Activated naive CD4-positive, alpha-beta T cell treated with anti-CD3 and anti-CD28 coated beads, Interleukin-2, amount 50 U/mL, for 16 hours (primary cell): Measurements from ENCODE around the gene SMARCD2.

Experiments used
- DNase-seq: peaks from one replicate; pipeline ENCODE4 v3.0.0-alpha.2; 2020

The SMARCD2 gene

GRCh38 chr17:63848834-63849689, 6.6 kb upstream of the SMARCD2 start:
- peak; percentile 98 for DNase-seq

GRCh38 chr17:63847525-63848249, 5.2 kb upstream of the SMARCD2 start:
- DNase-seq, result no peak

GRCh38 chr17:63845509-63845908, 3.0 kb upstream of the SMARCD2 start:
- DNase-seq, result no peak

- no peak for DNase-seq
These were observed 1.6 kb upstream of the SMARCD2 start for GRCh38 chr17:63843910-63844677.

GRCh38 chr17:63843387-63843888, 953 bp upstream of the SMARCD2 start:
- peak; percentile 25 for DNase-seq

GRCh38 chr17:63842173-63842539, 329 bp downstream of the SMARCD2 start:
- DNase-seq, result no peak

- DNase-seq, result no peak
These were observed 924 bp downstream of the SMARCD2 start for GRCh38 chr17:63841350-63842172.

- DNase-seq, result no peak
These were observed 1.7 kb downstream of the SMARCD2 start for GRCh38 chr17:63840591-63841349.

GRCh38 chr17:63838631-63839171, 3.8 kb downstream of the SMARCD2 start:
- no peak for DNase-seq

- DNase-seq, result no peak
These were observed 4.4 kb downstream of the SMARCD2 start for GRCh38 chr17:63837962-63838600.

GRCh38 chr17:63837480-63837879, 5.0 kb downstream of the SMARCD2 start:
- DNase-seq, result no peak

- no peak for DNase-seq
These were observed 5.7 kb downstream of the SMARCD2 start for GRCh38 chr17:63836811-63837210.

- DNase-seq, result no peak
These were observed 7.2 kb downstream of the SMARCD2 start for GRCh38 chr17:63835167-63835720.

- peak; percentile 73 for DNase-seq
These were observed 7.9 kb downstream of the SMARCD2 start for GRCh38 chr17:63834431-63835166.

- no peak for DNase-seq
These were observed 8.6 kb downstream of the SMARCD2 start for GRCh38 chr17:63833741-63834373.

GRCh38 chr17:63833026-63833740, 9.3 kb downstream of the SMARCD2 start:
- no peak for DNase-seq

GRCh38 chr17:63832455-63832854, 10.0 kb downstream of the SMARCD2 start:
- DNase-seq, result no peak

- DNase-seq, result no peak
These were observed 10.5 kb downstream of the SMARCD2 start for GRCh38 chr17:63832014-63832413.
